ENCODE results near the gene NTN1. TPM values are rescaled to one million over a fixed set of nuclear protein-coding genes. Genes with fewer than 3 reads are reported as not detected.

NTN1 gene
- total RNA-seq, 1 experiment from 2014 or later: 4.2 TPM

DNA sequence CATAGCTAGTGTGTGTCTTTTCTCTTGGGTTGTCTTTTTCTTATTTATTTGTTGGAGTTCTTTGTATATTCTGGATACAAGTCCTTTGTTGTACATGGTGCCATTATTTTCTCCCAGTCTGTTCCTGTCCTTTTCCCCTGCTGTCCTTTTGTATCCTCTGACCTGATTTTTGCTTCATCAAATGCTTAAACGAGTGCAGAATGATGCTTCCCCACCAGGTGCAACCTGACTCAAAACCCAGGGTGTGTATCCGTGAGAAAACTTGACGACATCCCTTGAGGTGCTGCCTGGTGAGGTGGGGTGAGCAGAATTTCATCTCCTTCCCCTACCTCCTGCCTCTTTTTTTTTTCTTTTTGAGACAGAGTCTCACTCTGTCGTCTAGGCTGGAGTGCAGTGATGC, 88.6 kb downstream of the NTN1 start:
- no peaks in the 10 kb centered on the region for H4K20me1 ChIP-seq (ENCODE audit: insufficient read depth)
- intact Hi-C loops (cut with micrococcal nuclease): no loop called here
- no peak overlapping the region for H3K9ac ChIP-seq (ENCODE audit: low read length)
- no peaks in the 10 kb centered on the region for H3K9me3 ChIP-seq (ENCODE audit: control insufficient read depth in 1 of 2, insufficient read depth in 1 of 2, low read depth in 1 of 2, low read length in 2 of 2)
- no peak overlapping the region for H2AFZ ChIP-seq (ENCODE audit: low read depth, low read length, poor library complexity, severe bottlenecking)
- ChIA-PET RAD21 (ENCODE audit: low non-redundant PET in 1 of 2, low total read pairs in 2 of 2, uncharacterized antibody in 2 of 2, unreplicated experiment in 2 of 2) (no interaction called here), CTCF (no interaction called here), POLR2A (no interaction called here)
- no peaks in the 10 kb centered on the region for H3K4me1 ChIP-seq (ENCODE audit: control insufficient read depth in 1 of 2, insufficient read depth in 2 of 2, low read length in 2 of 2)
- TF ChIP-seq SRF (IDR thresholded peaks at IDR 0.05; ENCODE audit: low read depth): no peak
- TF ChIP-seq TCF7L2 (IDR thresholded peaks at IDR 0.05; ENCODE audit: borderline replicate concordance, extremely low read depth, insufficient read depth, insufficient read length): no peak
- no peak for TF ChIP-seq EGR1 (IDR thresholded peaks at IDR 0.05; ENCODE audit: low read depth)
- no peak for TF ChIP-seq YY1 (IDR thresholded peaks at IDR 0.05; ENCODE audit: extremely low read depth, insufficient replicate concordance, low read depth, low read length)
- TF ChIP-seq, protein P1, sequence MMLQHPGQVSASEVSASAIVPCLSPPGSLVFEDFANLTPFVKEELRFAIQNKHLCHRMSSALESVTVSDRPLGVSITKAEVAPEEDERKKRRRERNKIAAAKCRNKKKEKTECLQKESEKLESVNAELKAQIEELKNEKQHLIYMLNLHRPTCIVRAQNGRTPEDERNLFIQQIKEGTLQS (IDR thresholded peaks at IDR 0.05): no peak
- TF ChIP-seq ZFX (IDR thresholded peaks at IDR 0.05): no peak
- no peak for TF ChIP-seq SP1 (IDR thresholded peaks at IDR 0.05; ENCODE audit: low read depth)
- TF ChIP-seq ZNF274 (IDR thresholded peaks at IDR 0.05; ENCODE audit: low read depth, low read length): no peak
- no peak for TF ChIP-seq CTCF (IDR thresholded peaks at IDR 0.05 in 2 of 3, conservative IDR thresholded peaks at IDR 0.05 in 1 of 3; ENCODE audit: borderline replicate concordance in 1 of 3, insufficient read depth in 1 of 3, low read depth in 2 of 3, low read length in 2 of 3)
- no peak for TF ChIP-seq FOSL1 (IDR thresholded peaks at IDR 0.05; ENCODE audit: low read depth)
- TF ChIP-seq RAD21 (IDR thresholded peaks at IDR 0.05; ENCODE audit: low read depth): no peak
- no peak for TF ChIP-seq POLR2AphosphoS5 (IDR thresholded peaks at IDR 0.05; ENCODE audit: low read depth, low read length)
- TF ChIP-seq ELF1 (IDR thresholded peaks at IDR 0.05; ENCODE audit: borderline replicate concordance, low read depth): no peak
- TF ChIP-seq POLR2A (IDR thresholded peaks at IDR 0.05; ENCODE audit: borderline replicate concordance, extremely low read depth, insufficient read depth, insufficient read length): no peak
- TF ChIP-seq REST (IDR thresholded peaks at IDR 0.05; ENCODE audit: low read depth): no peak
- no peak for TF ChIP-seq CBX3 (IDR thresholded peaks at IDR 0.05; ENCODE audit: low read depth)
- no peak for TF ChIP-seq EZH2phosphoT487 (IDR thresholded peaks at IDR 0.05; ENCODE audit: borderline replicate concordance)
- no peak for TF ChIP-seq MAX (IDR thresholded peaks at IDR 0.05)
- H3K36me3 ChIP-seq (ENCODE audit: control insufficient read depth in 1 of 2, insufficient read depth in 2 of 2, low read length in 2 of 2): no peaks in the 10 kb centered on the region
- ATAC-seq (no peak), DNase-seq (ENCODE audit: low read depth, low spot score) (no peak)
- H3K27me3 ChIP-seq (ENCODE audit: insufficient read depth, low read length): no peaks in the 10 kb centered on the region
- no peak overlapping the region for H3K27ac ChIP-seq (ENCODE audit: low read depth, low read length)
- no peak overlapping the region for H3K4me3 ChIP-seq (replicated peaks in 1 of 2; ENCODE audit: low read depth in 1 of 2, low read length in 2 of 2)
- H3K4me2 ChIP-seq (ENCODE audit: low read length): no peak overlapping the region
- H3K9me2 ChIP-seq (ENCODE audit: insufficient read depth): no peaks in the 10 kb centered on the region
- no TSS peak for BruUV-seq (replicated peaks)
- no peaks in the 10 kb centered on the region for H3K79me2 ChIP-seq (ENCODE audit: insufficient read depth, low read length)

Measured in HCT116 (cell line).